ENCODE measurements around the gene TECPR2. TPM values are rescaled to one million over a fixed set of nuclear protein-coding genes. Genes with fewer than 3 reads are reported as not detected.

TECPR2 gene
- total and polyA plus RNA-seq, 2 of the 13 experiments (the other 11 are each of a cell fraction or from before 2014, with no cell fraction given): 3.5 to 5.7 TPM

DNA sequence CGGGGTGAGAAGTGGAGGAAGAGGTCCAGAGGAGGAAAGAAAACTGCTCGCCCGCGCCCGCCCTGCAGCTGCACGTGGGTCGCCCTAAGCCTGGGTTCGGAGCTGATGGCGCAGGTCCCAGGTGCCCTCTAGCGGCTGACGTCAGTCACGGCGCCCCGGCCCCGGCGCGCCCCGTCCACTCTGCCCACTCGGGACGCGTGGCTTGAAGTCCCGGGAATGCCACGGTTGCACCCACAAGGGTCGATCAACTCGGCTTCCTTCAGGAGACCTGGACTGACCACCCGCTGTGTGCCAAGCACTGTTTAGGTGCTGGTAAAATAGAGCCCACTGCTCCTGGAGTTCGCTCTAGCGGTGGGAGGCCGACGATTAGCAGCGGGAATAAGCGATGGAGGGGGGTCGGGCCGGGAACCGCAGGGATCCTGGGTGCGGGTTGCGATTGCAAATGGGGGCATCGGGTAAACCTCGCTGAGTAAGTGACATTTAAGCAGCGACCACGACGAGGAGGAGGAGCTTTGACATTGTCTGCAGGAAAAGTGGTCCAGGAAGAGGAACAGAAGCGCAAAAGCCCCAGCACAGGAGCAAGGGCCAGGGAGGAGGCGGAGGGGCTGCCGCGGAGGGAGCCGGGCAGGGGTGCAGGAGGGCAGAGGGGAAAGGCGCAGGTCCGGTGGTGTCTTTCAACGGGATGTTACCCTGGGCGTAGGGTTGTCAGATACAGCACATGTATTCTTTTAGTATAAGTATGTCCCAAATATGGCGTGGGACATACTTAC, 48.3 kb upstream of the TECPR2 start (continued):
- TF ChIP-seq, protein P1, sequence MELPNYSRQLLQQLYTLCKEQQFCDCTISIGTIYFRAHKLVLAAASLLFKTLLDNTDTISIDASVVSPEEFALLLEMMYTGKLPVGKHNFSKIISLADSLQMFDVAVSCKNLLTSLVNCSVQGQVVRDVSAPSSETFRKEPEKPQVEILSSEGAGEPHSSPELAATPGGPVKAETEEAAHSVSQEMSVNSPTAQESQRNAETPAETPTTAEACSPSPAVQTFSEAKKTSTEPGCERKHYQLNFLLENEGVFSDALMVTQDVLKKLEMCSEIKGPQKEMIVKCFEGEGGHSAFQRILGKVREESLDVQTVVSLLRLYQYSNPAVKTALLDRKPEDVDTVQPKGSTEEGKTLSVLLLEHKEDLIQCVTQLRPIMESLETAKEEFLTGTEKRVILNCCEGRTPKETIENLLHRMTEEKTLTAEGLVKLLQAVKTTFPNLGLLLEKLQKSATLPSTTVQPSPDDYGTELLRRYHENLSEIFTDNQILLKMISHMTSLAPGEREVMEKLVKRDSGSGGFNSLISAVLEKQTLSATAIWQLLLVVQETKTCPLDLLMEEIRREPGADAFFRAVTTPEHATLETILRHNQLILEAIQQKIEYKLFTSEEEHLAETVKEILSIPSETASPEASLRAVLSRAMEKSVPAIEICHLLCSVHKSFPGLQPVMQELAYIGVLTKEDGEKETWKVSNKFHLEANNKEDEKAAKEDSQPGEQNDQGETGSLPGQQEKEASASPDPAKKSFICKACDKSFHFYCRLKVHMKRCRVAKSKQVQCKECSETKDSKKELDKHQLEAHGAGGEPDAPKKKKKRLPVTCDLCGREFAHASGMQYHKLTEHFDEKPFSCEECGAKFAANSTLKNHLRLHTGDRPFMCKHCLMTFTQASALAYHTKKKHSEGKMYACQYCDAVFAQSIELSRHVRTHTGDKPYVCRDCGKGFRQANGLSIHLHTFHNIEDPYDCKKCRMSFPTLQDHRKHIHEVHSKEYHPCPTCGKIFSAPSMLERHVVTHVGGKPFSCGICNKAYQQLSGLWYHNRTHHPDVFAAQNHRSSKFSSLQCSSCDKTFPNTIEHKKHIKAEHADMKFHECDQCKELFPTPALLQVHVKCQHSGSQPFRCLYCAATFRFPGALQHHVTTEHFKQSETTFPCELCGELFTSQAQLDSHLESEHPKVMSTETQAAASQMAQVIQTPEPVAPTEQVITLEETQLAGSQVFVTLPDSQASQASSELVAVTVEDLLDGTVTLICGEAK (IDR thresholded peaks at IDR 0.05): no peak
- TF ChIP-seq, protein P1 (CRISPR knock-in tag; IDR thresholded peaks at IDR 0.05): 0 out of 2 replicates have a peak, but pooled peaks have one; percentile 34
- TF ChIP-seq NPAS2 (CRISPR knock-in tag; IDR thresholded peaks at IDR 0.05; ENCODE audit: borderline replicate concordance): no peak
- no peak for TF ChIP-seq SMARCC2 (IDR thresholded peaks at IDR 0.05)
- TF ChIP-seq EHMT2 (IDR thresholded peaks at IDR 0.05; ENCODE audit: borderline replicate concordance, low read depth, low read length): no peak
- TF ChIP-seq, protein P2, sequence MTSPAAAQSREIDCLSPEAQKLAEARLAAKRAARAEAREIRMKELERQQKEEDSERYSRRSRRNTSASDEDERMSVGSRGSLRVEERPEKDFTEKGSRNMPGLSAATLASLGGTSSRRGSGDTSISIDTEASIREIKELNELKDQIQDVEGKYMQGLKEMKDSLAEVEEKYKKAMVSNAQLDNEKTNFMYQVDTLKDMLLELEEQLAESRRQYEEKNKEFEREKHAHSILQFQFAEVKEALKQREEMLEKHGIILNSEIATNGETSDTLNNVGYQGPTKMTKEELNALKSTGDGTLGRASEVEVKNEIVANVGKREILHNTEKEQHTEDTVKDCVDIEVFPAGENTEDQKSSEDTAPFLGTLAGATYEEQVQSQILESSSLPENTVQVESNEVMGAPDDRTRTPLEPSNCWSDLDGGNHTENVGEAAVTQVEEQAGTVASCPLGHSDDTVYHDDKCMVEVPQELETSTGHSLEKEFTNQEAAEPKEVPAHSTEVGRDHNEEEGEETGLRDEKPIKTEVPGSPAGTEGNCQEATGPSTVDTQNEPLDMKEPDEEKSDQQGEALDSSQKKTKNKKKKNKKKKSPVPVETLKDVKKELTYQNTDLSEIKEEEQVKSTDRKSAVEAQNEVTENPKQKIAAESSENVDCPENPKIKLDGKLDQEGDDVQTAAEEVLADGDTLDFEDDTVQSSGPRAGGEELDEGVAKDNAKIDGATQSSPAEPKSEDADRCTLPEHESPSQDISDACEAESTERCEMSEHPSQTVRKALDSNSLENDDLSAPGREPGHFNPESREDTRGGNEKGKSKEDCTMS (CRISPR knock-in tag; conservative IDR thresholded peaks at IDR 0.05): no peak
- no peak for TF ChIP-seq NR3C1 (CRISPR knock-in tag; IDR thresholded peaks at IDR 0.05)
- TF ChIP-seq, protein P3, sequence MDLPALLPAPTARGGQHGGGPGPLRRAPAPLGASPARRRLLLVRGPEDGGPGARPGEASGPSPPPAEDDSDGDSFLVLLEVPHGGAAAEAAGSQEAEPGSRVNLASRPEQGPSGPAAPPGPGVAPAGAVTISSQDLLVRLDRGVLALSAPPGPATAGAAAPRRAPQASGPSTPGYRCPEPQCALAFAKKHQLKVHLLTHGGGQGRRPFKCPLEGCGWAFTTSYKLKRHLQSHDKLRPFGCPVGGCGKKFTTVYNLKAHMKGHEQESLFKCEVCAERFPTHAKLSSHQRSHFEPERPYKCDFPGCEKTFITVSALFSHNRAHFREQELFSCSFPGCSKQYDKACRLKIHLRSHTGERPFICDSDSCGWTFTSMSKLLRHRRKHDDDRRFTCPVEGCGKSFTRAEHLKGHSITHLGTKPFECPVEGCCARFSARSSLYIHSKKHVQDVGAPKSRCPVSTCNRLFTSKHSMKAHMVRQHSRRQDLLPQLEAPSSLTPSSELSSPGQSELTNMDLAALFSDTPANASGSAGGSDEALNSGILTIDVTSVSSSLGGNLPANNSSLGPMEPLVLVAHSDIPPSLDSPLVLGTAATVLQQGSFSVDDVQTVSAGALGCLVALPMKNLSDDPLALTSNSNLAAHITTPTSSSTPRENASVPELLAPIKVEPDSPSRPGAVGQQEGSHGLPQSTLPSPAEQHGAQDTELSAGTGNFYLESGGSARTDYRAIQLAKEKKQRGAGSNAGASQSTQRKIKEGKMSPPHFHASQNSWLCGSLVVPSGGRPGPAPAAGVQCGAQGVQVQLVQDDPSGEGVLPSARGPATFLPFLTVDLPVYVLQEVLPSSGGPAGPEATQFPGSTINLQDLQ (CRISPR knock-in tag; IDR thresholded peaks at IDR 0.05): peak; percentile 57; the same call in 1 of the 2 replicates
- TF ChIP-seq ATF1 (CRISPR knock-in tag; IDR thresholded peaks at IDR 0.05): no peak
